Subcutaneous abdominal adipose tissue (tissue), 5 donors: ENCODE measurements around the gene AIRE.

Experiments
- H3K27ac ChIP-seq: one replicate; pipeline ENCODE4 v1.7.0; 2013; ENCODE audit warnings: low read depth, mild to moderate bottlenecking, inconsistent platforms, low read length, moderate library complexity
- H3K27me3 ChIP-seq, 5 donors: one replicate each; pipeline ENCODE4 v1.7.0; 2013; ENCODE audit warnings: low read length in 5 of 5, inconsistent platforms in 1 of 5; ENCODE audit not compliant: control insufficient read depth in 5 of 5, insufficient read depth in 4 of 5
- H3K36me3 ChIP-seq, 5 donors: one replicate each; pipeline ENCODE4 v1.7.0; 2013; ENCODE audit warnings: low read length in 5 of 5; ENCODE audit not compliant: control insufficient read depth in 5 of 5, insufficient read depth in 5 of 5
- H3K4me1 ChIP-seq, 5 donors: one replicate each; pipeline ENCODE4 v1.7.0; 2013; ENCODE audit warnings: low read length in 5 of 5, mild to moderate bottlenecking in 3 of 5, moderate library complexity in 1 of 5; ENCODE audit not compliant: control insufficient read depth in 5 of 5, insufficient read depth in 5 of 5
- H3K4me3 ChIP-seq, 5 donors: one replicate each; pipeline ENCODE4 v1.7.0; 2013; ENCODE audit warnings: low read length in 5 of 5, low read depth in 1 of 5
- H3K9ac ChIP-seq, 5 donors: one replicate each; pipeline ENCODE4 v1.7.0; 2013; ENCODE audit warnings: low read length in 5 of 5, mild to moderate bottlenecking in 4 of 5, moderate library complexity in 3 of 5
- H3K9me3 ChIP-seq, 5 donors: one replicate each; pipeline ENCODE4 v1.7.0; 2013; ENCODE audit warnings: low read length in 5 of 5; ENCODE audit not compliant: control insufficient read depth in 5 of 5
- donor health status: healthy.
- donor health status: healthy.
- donor health status: healthy.
- donor health status: healthy.
- donor health status: healthy.

Gene AIRE

GRCh38 chr21:44267655-44268142 lies 18.0 kb upstream of the AIRE start:
- Histone ChIP-seq H3K9me3 (no peaks in the 10 kb centered on the region), H3K9ac (no peak overlapping the region), H3K27ac (no peak overlapping the region), H3K27me3 (peaks cover 0 to 4% (median 0%) of the 10 kb centered on the region in 5 donors), H3K4me1 (no peaks in the 10 kb centered on the region), H3K4me3 (no peak overlapping the region), H3K36me3 (no peaks in the 10 kb centered on the region)

DNA sequence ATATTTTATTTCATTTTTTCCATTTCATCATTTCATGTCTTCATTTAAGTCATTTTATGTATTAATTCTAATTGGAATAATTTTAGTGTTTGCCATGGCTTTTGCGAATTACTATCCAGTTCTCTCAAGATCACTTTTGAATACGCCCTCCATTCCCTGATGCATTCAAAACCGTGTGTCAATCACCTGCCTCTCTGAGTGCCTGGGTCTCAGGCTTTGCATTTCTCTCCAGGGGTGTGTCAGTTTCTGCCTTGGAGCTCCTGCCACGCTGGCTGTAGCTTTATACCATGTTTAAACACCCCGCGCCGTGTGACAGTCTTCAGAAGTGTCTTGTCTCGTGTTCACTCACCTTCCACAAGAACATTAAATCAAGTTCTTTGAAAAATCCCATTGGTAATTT lies 16.6 kb upstream of the AIRE start:
- peaks cover 0 to 6% (median 0%) of the 10 kb centered on the region in 5 donors for H3K27me3 ChIP-seq
- no peak overlapping the region for H3K4me3 ChIP-seq
- no peaks in the 10 kb centered on the region for H3K36me3 ChIP-seq
- no peak overlapping the region for H3K27ac ChIP-seq
- H3K4me1 ChIP-seq = no peaks in the 10 kb centered on the region
- no peak overlapping the region for H3K9ac ChIP-seq
- no peaks in the 10 kb centered on the region for H3K9me3 ChIP-seq

- Histone ChIP-seq H3K27me3 (peaks cover 0 to 6% (median 0%) of the 10 kb centered on the region in 5 donors), H3K4me3 (no peak overlapping the region), H3K36me3 (no peaks in the 10 kb centered on the region), H3K9me3 (no peaks in the 10 kb centered on the region), H3K4me1 (no peaks in the 10 kb centered on the region), H3K27ac (no peak overlapping the region), H3K9ac (peak overlapping the region in 1 of 5 donors; percentile 4)
Observed at GRCh38 chr21:44271558-44272283, 14.0 kb upstream of the AIRE start.

GRCh38 chr21:44272284-44272858 lies 13.3 kb upstream of the AIRE start:
- Histone ChIP-seq H3K4me1 (no peaks in the 10 kb centered on the region), H3K27ac (no peak overlapping the region), H3K27me3 (peaks cover 0 to 6% (median 0%) of the 10 kb centered on the region in 5 donors)

DNA sequence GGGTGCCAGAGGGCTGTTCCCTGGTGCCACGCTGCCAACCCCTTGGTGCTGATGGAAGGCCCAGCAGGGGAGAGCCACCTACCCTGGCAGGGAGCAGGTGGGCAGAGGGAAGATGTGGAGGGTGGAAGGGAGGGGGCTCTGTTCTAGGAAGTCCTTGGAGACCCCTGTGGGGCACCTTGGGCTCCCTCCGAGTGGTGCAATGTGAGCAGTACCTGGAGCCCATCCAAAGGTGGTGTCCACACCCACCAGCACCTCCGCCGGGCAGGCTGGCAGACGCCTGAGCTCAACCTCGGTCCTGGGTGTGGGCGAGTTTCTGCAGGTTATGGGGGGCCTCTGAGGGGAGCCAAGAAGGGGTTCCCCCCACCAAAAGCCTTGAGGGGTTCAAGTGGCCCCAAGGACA lies 12.6 kb upstream of the AIRE start:
- Histone ChIP-seq H3K9ac (no peak overlapping the region), H3K27ac (no peak overlapping the region), H3K9me3 (no peaks in the 10 kb centered on the region), H3K4me3 (no peak overlapping the region), H3K36me3 (no peaks in the 10 kb centered on the region), H3K4me1 (no peaks in the 10 kb centered on the region), H3K27me3 (peaks cover 0 to 6% (median 0%) of the 10 kb centered on the region in 5 donors)

More at GRCh38 chr21:44272284-44272858, 13.3 kb upstream of the AIRE start:
- no peak overlapping the region for H3K4me3 ChIP-seq
- no peaks in the 10 kb centered on the region for H3K36me3 ChIP-seq
- no peak overlapping the region for H3K9ac ChIP-seq
- no peaks in the 10 kb centered on the region for H3K9me3 ChIP-seq

GRCh38 chr21:44275041-44275440 lies 10.6 kb upstream of the AIRE start:
- Histone ChIP-seq H3K27ac (no peak overlapping the region), H3K27me3 (peaks cover 0 to 6% (median 0%) of the 10 kb centered on the region in 5 donors), H3K36me3 (no peaks in the 10 kb centered on the region), H3K9me3 (no peaks in the 10 kb centered on the region), H3K4me1 (no peaks in the 10 kb centered on the region), H3K9ac (no peak overlapping the region), H3K4me3 (no peak overlapping the region)

DNA sequence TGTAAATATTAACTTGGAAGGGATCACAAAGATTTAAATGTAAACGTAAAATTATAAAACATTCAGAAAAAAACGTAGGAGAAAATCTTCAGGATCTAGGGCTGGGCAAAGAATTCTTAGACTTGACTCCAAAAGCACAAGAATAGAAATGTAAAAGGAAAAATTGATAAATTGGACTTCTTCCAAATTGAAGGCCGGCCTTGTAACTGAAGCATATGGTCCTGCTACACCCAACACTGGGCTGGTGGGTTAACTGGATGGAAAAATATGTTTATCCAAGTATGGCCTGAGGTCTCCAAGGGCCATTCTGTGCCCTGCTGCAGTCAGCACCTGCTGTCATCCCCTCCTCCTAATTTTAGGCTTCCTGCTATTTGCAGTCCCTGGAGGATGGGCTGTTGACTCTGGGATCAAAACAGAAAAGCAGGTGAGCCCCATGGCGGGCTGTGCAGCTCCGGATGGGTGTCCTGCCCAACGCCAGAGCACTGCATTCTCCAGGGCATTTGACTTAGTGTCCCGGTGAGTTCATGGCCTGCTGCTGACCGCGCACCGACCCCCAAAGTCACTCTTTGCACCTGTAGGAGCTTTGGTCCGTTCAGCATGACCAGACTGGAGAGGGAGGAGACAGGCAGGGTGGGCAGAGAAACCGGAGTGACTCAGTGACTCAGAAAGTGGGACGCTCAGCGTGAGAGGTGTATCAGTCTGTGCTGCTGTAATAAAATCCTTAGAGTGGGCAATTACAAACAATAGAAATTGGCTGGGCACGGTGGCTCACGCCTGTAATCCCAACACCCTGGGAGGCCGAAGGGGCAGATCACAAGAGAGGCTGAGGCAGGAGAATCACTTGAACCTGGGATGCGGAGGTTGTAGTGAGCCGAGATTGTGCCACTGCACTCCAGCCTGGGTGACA lies 6.1 kb upstream of the AIRE start:
- Histone ChIP-seq H3K9ac (no peak overlapping the region), H3K9me3 (no peaks in the 10 kb centered on the region), H3K4me1 (no peaks in the 10 kb centered on the region), H3K27me3 (peaks cover 0 to 2% (median 0%) of the 10 kb centered on the region in 5 donors), H3K36me3 (no peaks in the 10 kb centered on the region), H3K4me3 (no peak overlapping the region), H3K27ac (no peak overlapping the region)

- Histone ChIP-seq H3K4me3 (no peak overlapping the region), H3K27ac (no peak overlapping the region)
Observed at GRCh38 chr21:44281801-44282200, 3.9 kb upstream of the AIRE start.

DNA sequence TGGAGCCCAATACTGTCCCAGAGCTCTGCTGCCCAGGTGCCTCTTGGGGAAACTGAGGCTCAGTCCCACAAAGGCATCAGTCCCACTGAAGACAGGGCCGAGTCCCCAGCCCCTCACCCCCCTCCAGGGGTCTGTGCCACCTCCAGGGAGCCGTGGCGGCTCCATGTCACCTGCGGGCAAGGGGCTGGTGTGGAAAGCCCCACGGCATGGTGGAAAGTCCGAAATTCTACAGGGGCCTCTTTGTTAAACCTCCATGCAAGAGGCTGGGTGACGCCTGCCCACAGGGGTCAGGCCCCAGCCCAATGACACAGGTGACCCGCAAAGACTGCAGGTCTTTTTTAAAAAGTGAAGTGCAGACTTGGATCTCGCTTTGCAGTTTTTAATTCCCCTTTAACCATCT lies 3.3 kb upstream of the AIRE start:
- Histone ChIP-seq H3K27me3 (peaks cover 6 to 18% (median 12%) of the 10 kb centered on the region in 5 donors), H3K9ac (peak overlapping the region in 1 of 5 donors; percentile 3), H3K27ac (no peak overlapping the region), H3K9me3 (no peaks in the 10 kb centered on the region), H3K36me3 (no peaks in the 10 kb centered on the region), H3K4me1 (peaks cover 0 to 7% (median 0%) of the 10 kb centered on the region in 5 donors), H3K4me3 (no peak overlapping the region)

More at GRCh38 chr21:44281801-44282200, 3.9 kb upstream of the AIRE start:
- Histone ChIP-seq H3K27me3 (peaks cover 6 to 14% (median 7%) of the 10 kb centered on the region in 5 donors), H3K4me1 (peaks cover 0 to 7% (median 0%) of the 10 kb centered on the region in 5 donors), H3K9me3 (no peaks in the 10 kb centered on the region), H3K36me3 (no peaks in the 10 kb centered on the region), H3K9ac (no peak overlapping the region)
